ENCODE measurements around the gene WDCP.

- TF ChIP-seq, protein P1, sequence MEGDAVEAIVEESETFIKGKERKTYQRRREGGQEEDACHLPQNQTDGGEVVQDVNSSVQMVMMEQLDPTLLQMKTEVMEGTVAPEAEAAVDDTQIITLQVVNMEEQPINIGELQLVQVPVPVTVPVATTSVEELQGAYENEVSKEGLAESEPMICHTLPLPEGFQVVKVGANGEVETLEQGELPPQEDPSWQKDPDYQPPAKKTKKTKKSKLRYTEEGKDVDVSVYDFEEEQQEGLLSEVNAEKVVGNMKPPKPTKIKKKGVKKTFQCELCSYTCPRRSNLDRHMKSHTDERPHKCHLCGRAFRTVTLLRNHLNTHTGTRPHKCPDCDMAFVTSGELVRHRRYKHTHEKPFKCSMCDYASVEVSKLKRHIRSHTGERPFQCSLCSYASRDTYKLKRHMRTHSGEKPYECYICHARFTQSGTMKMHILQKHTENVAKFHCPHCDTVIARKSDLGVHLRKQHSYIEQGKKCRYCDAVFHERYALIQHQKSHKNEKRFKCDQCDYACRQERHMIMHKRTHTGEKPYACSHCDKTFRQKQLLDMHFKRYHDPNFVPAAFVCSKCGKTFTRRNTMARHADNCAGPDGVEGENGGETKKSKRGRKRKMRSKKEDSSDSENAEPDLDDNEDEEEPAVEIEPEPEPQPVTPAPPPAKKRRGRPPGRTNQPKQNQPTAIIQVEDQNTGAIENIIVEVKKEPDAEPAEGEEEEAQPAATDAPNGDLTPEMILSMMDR (IDR thresholded peaks at IDR 0.05): no peak
- no peak for TF ChIP-seq POLR2AphosphoS5 (IDR thresholded peaks at IDR 0.05)
- TF ChIP-seq POLR2A (IDR thresholded peaks at IDR 0.05): no peak
- no peak for TF ChIP-seq EP300 (IDR thresholded peaks at IDR 0.05)
Measured at GRCh38 chr2:24086241-24086640, 39.0 kb upstream of the WDCP start.
